GM23338 (cell line): Measurements from ENCODE around the gene TGM2. TPM values are rescaled to one million over a fixed set of nuclear protein-coding genes. Genes with fewer than 3 reads are reported as not detected.

Source experiments
- ATAC-seq: fragments of 200-7000 bp; cut with Tn5 transposase; 3 replicates; pipeline ENCODE4 v1.9.1; 2020
- DNase-seq: peaks from one replicate; pipeline ENCODE4 v3.0.0-alpha.2; 2015; ENCODE audit warnings: low spot score
- H2AFZ ChIP-seq: fragments of 200-600 bp; sonication (generic); 2 replicates; pipeline ENCODE4 v1.8.0; 2016; ENCODE audit warnings: antibody characterized with exemption, mild to moderate bottlenecking, moderate library complexity
- H3F3A ChIP-seq: fragments of 200-600 bp; sonication (generic); replicated peaks from 2 replicates; pipeline ENCODE4 v1.8.0; 2017; ENCODE audit warnings: antibody characterized with exemption, mixed run types, low read depth
- H3K27ac ChIP-seq: fragments of 200-600 bp; sonication (generic); 2 replicates; pipeline ENCODE4 v1.6.1; 2016; ENCODE audit warnings: low read depth
- H3K27me3 ChIP-seq: fragments of 200-600 bp; sonication (generic); 2 replicates; pipeline ENCODE4 v1.8.0; 2016; ENCODE audit warnings: mild to moderate bottlenecking, mixed run types, moderate library complexity; ENCODE audit not compliant: insufficient read depth
- H3K36me3 ChIP-seq: fragments of 200-600 bp; sonication (generic); 2 replicates; pipeline ENCODE4 v1.8.0; 2016; ENCODE audit warnings: mild to moderate bottlenecking; ENCODE audit not compliant: insufficient read depth
- H3K4me1 ChIP-seq: fragments of 200-600 bp; sonication (generic); 2 replicates; pipeline ENCODE4 v1.8.0; 2016; ENCODE audit warnings: mild to moderate bottlenecking, moderate library complexity; ENCODE audit not compliant: insufficient read depth
- H3K4me2 ChIP-seq: fragments of 200-600 bp; sonication (generic); 2 replicates; pipeline ENCODE4 v1.7.1; 2017; ENCODE audit warnings: mixed run types
- H3K4me3 ChIP-seq: fragments of 200-600 bp; sonication (generic); 2 replicates; pipeline ENCODE4 v1.6.1; 2016; ENCODE audit warnings: mixed run types
- H3K79me2 ChIP-seq: fragments of 200-600 bp; sonication (generic); replicated peaks from 2 replicates; pipeline ENCODE4 v1.8.0; 2017; ENCODE audit warnings: mild to moderate bottlenecking; ENCODE audit not compliant: insufficient read depth
- H3K9me2 ChIP-seq: fragments of 200-600 bp; sonication (generic); 2 replicates; pipeline ENCODE4 v1.8.0; 2017; ENCODE audit not compliant: insufficient read depth
- H4K20me1 ChIP-seq: fragments of 200-600 bp; sonication (generic); replicated peaks from 2 replicates; pipeline ENCODE4 v1.8.0; 2017; ENCODE audit warnings: mild to moderate bottlenecking; ENCODE audit not compliant: insufficient read depth
- H3K27ac Mint-ChIP-seq: 2 replicates; pipeline ENCODE4 v1.8.0; 2020; ENCODE audit warnings: inconsistent platforms, mild to moderate bottlenecking, moderate library complexity, mixed read lengths
- H3K27me3 Mint-ChIP-seq: 3 replicates; pipeline ENCODE4 v1.8.0; 2022; ENCODE audit warnings: low read depth, mild to moderate bottlenecking, moderate library complexity, mixed read lengths, inconsistent platforms; ENCODE audit not compliant: insufficient read depth, poor library complexity
- H3K36me3 Mint-ChIP-seq: 3 replicates; pipeline ENCODE4 v1.8.0; 2021; ENCODE audit warnings: low read depth, mild to moderate bottlenecking, inconsistent platforms, moderate library complexity, mixed read lengths
- H3K4me1 Mint-ChIP-seq: 3 replicates; pipeline ENCODE4 v1.8.0; 2020; ENCODE audit warnings: mild to moderate bottlenecking, inconsistent platforms, mixed read lengths
- H3K4me3 Mint-ChIP-seq: 3 replicates; pipeline ENCODE4 v1.8.0; 2021; ENCODE audit warnings: moderate library complexity, mild to moderate bottlenecking, inconsistent platforms, mixed read lengths
- H3K9me3 Mint-ChIP-seq: 3 replicates; pipeline ENCODE4 v1.8.0; 2020; ENCODE audit warnings: moderate library complexity, mild to moderate bottlenecking, inconsistent platforms, mixed read lengths
- polyA plus RNA-seq: library from polyadenylated mRNA; unstranded; fragments of >200 nt; fragmentation: Nextera tagmentation; extraction: Ambion mirVana; gene quantifications from 2 replicates; pipeline ENCODE4 v1.2.1, GENCODE V29; 2016
- total RNA-seq: library from RNA; depleted of rRNA; stranded (reverse); fragments of >200 nt; shearing (Covaris generic); gene quantifications from 2 replicates; pipeline ENCODE4 v1.2.3, GENCODE V29; 2014
- TF ChIP-seq, protein P1 (sequence below): fragments of 250-450 bp; sonication (Bioruptor Pico); IDR thresholded peaks from 2 replicates; pipeline ENCODE4 v1.5.0; 2020; ENCODE audit warnings: mild to moderate bottlenecking, moderate library complexity
- TF ChIP-seq, protein P2 (sequence below): IDR thresholded peaks from one replicate; pipeline ENCODE4 v1.6.1; 2018; ENCODE audit warnings: antibody characterized with exemption; ENCODE audit not compliant: unreplicated experiment

Gene TGM2
- total and polyA plus RNA-seq, 2 experiments from 2014 or later: 0.45 to 1.0 TPM

DNA sequence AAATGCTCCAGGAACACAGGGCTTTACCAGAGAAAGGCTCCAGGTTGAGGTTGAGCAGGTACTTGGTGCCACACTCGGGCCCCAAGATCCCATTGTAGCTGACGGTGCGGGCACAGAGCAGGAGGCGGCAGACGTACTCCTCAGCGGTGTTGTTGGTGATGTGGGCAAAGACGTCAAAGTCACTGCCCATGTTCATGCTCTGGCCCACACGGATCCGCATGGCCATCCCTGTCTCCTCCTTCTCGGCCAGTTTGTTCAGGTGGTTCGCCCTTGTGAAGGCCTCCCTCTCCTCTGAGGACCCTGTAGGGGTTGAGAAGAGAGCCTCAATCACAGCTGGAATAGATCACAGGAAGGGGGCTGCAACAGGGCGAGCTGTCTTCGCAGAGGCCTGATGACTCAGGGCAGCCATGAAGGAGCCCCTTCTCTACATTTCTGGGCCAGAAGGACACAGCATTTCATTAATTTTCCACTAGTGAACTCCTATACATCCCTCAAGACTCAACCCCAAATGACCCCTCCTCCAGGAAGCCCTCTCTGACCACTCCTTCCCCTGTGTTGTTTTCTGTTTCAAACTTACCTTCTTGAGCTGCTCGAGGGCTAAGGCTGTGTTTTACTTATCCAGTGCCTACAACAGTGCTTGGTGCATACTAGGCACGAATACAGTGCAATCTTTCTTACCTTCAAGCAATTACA, 26.8 kb downstream of the TGM2 start:
- Histone ChIP-seq H3K36me3 (no peaks in the 10 kb centered on the region), H4K20me1 (no peaks in the 10 kb centered on the region), H2AFZ (no peak overlapping the region), H3K4me3 (no peak overlapping the region), H3K9me2 (no peaks in the 10 kb centered on the region), H3K79me2 (no peaks in the 10 kb centered on the region), H3K4me1 (peaks cover 5% of the 10 kb centered on the region; the same call in 1 of the 2 replicates), H3K4me2 (no peak overlapping the region), H3F3A (no peaks in the 10 kb centered on the region), H3K27me3 (no peaks in the 10 kb centered on the region), H3K27ac (no peak overlapping the region)
- Mint-ChIP-seq H3K4me1 (peaks cover 8% of the 10 kb centered on the region; the same call in 2 of the 3 replicates), H3K9me3 (no peaks in the 10 kb centered on the region; the same call in 2 of the 3 replicates), H3K27me3 (peaks cover 7% of the 10 kb centered on the region), H3K4me3 (no peak overlapping the region), H3K36me3 (no peaks in the 10 kb centered on the region), H3K27ac (no peak overlapping the region)
- TF ChIP-seq, protein P1, sequence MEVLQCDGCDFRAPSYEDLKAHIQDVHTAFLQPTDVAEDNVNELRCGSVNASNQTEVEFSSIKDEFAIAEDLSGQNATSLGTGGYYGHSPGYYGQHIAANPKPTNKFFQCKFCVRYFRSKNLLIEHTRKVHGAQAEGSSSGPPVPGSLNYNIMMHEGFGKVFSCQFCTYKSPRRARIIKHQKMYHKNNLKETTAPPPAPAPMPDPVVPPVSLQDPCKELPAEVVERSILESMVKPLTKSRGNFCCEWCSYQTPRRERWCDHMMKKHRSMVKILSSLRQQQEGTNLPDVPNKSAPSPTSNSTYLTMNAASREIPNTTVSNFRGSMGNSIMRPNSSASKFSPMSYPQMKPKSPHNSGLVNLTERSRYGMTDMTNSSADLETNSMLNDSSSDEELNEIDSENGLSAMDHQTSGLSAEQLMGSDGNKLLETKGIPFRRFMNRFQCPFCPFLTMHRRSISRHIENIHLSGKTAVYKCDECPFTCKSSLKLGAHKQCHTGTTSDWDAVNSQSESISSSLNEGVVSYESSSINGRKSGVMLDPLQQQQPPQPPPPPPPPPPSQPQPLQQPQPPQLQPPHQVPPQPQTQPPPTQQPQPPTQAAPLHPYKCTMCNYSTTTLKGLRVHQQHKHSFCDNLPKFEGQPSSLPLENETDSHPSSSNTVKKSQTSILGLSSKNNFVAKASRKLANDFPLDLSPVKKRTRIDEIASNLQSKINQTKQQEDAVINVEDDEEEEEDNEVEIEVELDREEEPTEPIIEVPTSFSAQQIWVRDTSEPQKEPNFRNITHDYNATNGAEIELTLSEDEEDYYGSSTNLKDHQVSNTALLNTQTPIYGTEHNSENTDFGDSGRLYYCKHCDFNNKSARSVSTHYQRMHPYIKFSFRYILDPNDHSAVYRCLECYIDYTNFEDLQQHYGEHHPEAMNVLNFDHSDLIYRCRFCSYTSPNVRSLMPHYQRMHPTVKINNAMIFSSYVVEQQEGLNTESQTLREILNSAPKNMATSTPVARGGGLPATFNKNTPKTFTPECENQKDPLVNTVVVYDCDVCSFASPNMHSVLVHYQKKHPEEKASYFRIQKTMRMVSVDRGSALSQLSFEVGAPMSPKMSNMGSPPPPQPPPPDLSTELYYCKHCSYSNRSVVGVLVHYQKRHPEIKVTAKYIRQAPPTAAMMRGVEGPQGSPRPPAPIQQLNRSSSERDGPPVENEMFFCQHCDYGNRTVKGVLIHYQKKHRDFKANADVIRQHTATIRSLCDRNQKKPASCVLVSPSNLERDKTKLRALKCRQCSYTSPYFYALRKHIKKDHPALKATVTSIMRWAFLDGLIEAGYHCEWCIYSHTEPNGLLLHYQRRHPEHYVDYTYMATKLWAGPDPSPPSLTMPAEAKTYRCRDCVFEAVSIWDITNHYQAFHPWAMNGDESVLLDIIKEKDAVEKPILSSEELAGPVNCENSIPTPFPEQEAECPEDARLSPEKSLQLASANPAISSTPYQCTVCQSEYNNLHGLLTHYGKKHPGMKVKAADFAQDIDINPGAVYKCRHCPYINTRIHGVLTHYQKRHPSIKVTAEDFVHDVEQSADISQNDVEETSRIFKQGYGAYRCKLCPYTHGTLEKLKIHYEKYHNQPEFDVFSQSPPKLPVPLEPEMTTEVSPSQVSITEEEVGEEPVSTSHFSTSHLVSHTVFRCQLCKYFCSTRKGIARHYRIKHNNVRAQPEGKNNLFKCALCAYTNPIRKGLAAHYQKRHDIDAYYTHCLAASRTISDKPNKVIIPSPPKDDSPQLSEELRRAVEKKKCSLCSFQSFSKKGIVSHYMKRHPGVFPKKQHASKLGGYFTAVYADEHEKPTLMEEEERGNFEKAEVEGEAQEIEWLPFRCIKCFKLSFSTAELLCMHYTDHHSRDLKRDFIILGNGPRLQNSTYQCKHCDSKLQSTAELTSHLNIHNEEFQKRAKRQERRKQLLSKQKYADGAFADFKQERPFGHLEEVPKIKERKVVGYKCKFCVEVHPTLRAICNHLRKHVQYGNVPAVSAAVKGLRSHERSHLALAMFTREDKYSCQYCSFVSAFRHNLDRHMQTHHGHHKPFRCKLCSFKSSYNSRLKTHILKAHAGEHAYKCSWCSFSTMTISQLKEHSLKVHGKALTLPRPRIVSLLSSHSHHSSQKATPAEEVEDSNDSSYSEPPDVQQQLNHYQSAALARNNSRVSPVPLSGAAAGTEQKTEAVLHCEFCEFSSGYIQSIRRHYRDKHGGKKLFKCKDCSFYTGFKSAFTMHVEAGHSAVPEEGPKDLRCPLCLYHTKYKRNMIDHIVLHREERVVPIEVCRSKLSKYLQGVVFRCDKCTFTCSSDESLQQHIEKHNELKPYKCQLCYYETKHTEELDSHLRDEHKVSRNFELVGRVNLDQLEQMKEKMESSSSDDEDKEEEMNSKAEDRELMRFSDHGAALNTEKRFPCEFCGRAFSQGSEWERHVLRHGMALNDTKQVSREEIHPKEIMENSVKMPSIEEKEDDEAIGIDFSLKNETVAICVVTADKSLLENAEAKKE: no peak
- TF ChIP-seq, protein P2, sequence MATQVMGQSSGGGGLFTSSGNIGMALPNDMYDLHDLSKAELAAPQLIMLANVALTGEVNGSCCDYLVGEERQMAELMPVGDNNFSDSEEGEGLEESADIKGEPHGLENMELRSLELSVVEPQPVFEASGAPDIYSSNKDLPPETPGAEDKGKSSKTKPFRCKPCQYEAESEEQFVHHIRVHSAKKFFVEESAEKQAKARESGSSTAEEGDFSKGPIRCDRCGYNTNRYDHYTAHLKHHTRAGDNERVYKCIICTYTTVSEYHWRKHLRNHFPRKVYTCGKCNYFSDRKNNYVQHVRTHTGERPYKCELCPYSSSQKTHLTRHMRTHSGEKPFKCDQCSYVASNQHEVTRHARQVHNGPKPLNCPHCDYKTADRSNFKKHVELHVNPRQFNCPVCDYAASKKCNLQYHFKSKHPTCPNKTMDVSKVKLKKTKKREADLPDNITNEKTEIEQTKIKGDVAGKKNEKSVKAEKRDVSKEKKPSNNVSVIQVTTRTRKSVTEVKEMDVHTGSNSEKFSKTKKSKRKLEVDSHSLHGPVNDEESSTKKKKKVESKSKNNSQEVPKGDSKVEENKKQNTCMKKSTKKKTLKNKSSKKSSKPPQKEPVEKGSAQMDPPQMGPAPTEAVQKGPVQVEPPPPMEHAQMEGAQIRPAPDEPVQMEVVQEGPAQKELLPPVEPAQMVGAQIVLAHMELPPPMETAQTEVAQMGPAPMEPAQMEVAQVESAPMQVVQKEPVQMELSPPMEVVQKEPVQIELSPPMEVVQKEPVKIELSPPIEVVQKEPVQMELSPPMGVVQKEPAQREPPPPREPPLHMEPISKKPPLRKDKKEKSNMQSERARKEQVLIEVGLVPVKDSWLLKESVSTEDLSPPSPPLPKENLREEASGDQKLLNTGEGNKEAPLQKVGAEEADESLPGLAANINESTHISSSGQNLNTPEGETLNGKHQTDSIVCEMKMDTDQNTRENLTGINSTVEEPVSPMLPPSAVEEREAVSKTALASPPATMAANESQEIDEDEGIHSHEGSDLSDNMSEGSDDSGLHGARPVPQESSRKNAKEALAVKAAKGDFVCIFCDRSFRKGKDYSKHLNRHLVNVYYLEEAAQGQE: no peak
- DNase-seq: no peak
- no peak for ATAC-seq
